ENCODE measurements around the gene OR1M1. TPM values are rescaled to one million over a fixed set of nuclear protein-coding genes. Genes with fewer than 3 reads are reported as not detected.

Gene OR1M1
- total and polyA plus RNA-seq, 9 of the 15 experiments (the other 6 are each of a cell fraction or from before 2014, with no cell fraction given), result not detected

DNA sequence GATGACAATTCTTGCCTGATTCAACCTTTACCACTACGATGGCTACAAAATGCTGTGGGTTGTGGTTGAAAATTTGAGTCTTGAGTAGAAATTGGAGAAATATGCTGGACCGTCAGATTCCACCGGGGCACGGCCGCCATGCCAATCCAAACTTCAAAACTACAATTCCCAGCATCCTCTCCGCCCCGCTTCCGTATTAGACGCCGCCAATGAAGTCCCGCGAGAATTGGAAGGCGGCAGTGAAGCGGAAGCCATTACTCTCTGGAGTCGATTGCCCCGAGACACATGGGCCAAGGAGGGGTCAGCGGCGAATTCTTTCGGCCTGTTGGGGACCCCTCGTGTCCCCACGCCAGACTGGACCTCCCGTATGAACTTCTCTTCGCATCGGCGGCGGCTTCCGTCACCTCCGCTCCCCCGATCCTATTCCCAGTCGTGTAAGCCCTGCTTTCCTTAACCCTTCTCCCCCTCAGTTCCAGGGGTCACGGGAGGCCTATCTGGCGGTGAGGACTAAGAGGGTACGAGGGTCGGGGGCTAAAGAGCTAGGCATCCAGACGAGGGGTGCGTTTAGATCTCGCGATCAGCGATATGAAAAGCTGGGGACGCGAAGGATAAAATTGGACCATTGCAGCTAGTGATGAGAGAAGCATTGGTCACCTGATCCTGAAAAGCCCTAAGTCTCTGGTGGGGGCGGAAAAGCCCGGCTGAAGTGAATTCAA lies 53.5 kb downstream of the OR1M1 start, which contains the start of gene ZNF317 (continued):
- peak; percentile 63; the same call in 1 of the 2 replicates for TF ChIP-seq HMGXB4 (CRISPR knock-in tag; IDR thresholded peaks at IDR 0.05)
- no peak for TF ChIP-seq PTBP1 (IDR thresholded peaks at IDR 0.05; ENCODE audit: low read depth, low read length)
- no peak for TF ChIP-seq CBX1 (IDR thresholded peaks at IDR 0.05; ENCODE audit: low read depth)
- TF ChIP-seq, protein P1, sequence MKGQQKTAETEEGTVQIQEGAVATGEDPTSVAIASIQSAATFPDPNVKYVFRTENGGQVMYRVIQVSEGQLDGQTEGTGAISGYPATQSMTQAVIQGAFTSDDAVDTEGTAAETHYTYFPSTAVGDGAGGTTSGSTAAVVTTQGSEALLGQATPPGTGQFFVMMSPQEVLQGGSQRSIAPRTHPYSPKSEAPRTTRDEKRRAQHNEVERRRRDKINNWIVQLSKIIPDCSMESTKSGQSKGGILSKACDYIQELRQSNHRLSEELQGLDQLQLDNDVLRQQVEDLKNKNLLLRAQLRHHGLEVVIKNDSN (CRISPR knock-in tag; IDR thresholded peaks at IDR 0.05), result peak; percentile 73
- no peak for TF ChIP-seq NFE2L1 (tag; IDR thresholded peaks at IDR 0.05; ENCODE audit: borderline replicate concordance, low read depth)
- peak; percentile 90 for TF ChIP-seq GABPA (tag; conservative IDR thresholded peaks at IDR 0.05; ENCODE audit: low read depth)
- TF ChIP-seq ELF1 (tag; IDR thresholded peaks at IDR 0.05), result peak; percentile 100
- TF ChIP-seq NR2C1 (IDR thresholded peaks at IDR 0.05), result peak; percentile 70
- peak; percentile 78 for TF ChIP-seq NR2C1 (tag; IDR thresholded peaks at IDR 0.05)
- TF ChIP-seq TEAD4 (IDR thresholded peaks at IDR 0.05; ENCODE audit: low read length), result 0 out of 2 replicates have a peak, but pooled peaks have one; percentile 9
- no peak for TF ChIP-seq TEAD4 (CRISPR knock-in tag; IDR thresholded peaks at IDR 0.05; ENCODE audit: borderline replicate concordance)
- TF ChIP-seq, protein P2, sequence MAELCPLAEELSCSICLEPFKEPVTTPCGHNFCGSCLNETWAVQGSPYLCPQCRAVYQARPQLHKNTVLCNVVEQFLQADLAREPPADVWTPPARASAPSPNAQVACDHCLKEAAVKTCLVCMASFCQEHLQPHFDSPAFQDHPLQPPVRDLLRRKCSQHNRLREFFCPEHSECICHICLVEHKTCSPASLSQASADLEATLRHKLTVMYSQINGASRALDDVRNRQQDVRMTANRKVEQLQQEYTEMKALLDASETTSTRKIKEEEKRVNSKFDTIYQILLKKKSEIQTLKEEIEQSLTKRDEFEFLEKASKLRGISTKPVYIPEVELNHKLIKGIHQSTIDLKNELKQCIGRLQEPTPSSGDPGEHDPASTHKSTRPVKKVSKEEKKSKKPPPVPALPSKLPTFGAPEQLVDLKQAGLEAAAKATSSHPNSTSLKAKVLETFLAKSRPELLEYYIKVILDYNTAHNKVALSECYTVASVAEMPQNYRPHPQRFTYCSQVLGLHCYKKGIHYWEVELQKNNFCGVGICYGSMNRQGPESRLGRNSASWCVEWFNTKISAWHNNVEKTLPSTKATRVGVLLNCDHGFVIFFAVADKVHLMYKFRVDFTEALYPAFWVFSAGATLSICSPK (IDR thresholded peaks at IDR 0.05; ENCODE audit: borderline replicate concordance), result no peak
- TF ChIP-seq MTA2 (IDR thresholded peaks at IDR 0.05; ENCODE audit: low read depth), result no peak
- TF ChIP-seq MAZ (CRISPR knock-in tag; conservative IDR thresholded peaks at IDR 0.05 in 1 of 2, IDR thresholded peaks at IDR 0.05 in 1 of 2), result peak; percentile 37 to 72; a peak in 3 of 4 replicates
- TF ChIP-seq ZNF696 (CRISPR knock-in tag; conservative IDR thresholded peaks at IDR 0.05), result no peak
- TF ChIP-seq RAD51 (IDR thresholded peaks at IDR 0.05; ENCODE audit: borderline replicate concordance, low read depth), result peak; percentile 72; the same call in 1 of the 2 replicates
- TF ChIP-seq ZNF347 (CRISPR knock-in tag; IDR thresholded peaks at IDR 0.05; ENCODE audit: low read depth), result no peak
- peak; percentile 70 for TF ChIP-seq DIDO1 (tag; IDR thresholded peaks at IDR 0.05; ENCODE audit: low read depth)
- TF ChIP-seq RB1 (IDR thresholded peaks at IDR 0.05; ENCODE audit: low read depth), result peak; percentile 75; the same call in 1 of the 2 replicates
- TF ChIP-seq SP1 (CRISPR knock-in tag; IDR thresholded peaks at IDR 0.05), result no peak
- TF ChIP-seq ARID1B (IDR thresholded peaks at IDR 0.05), result no peak
- no peak for TF ChIP-seq PCBP2 (IDR thresholded peaks at IDR 0.05; ENCODE audit: low read depth, low read length, poor library complexity, severe bottlenecking)
- no peak for TF ChIP-seq ZNF76 (CRISPR knock-in tag; IDR thresholded peaks at IDR 0.05; ENCODE audit: borderline replicate concordance)
- peak; percentile 98 for TF ChIP-seq CHD2 (IDR thresholded peaks at IDR 0.05; ENCODE audit: low read depth, low read length)
- TF ChIP-seq GTF2E2 (tag; IDR thresholded peaks at IDR 0.05), result peak; percentile 68; the same call in 1 of the 2 replicates
- TF ChIP-seq ZNF143 (CRISPR knock-in tag; IDR thresholded peaks at IDR 0.05), result peak; percentile 95

Data from K562 (cell line).